Non-pigmented ciliary epithelial cell (primary cell): ENCODE measurements around the gene ADAMTS2.
"Not testable (repeated sequence)": the region's sequence is repeated elsewhere in the genome, so short reads cannot be mapped to it uniquely, and the experiment has no call there.

ENCODE experiments used
- DNase-seq: peaks from one replicate; pipeline ENCODE4 v3.0.0-alpha.2; 2010; ENCODE audit warnings: low read depth

ADAMTS2 gene

GRCh38 chr5:179325296-179326031 lies 19.8 kb downstream of the ADAMTS2 start:
- DNase-seq = no peak

- DNase-seq = no peak
Observed at GRCh38 chr5:179324760-179325295, 20.4 kb downstream of the ADAMTS2 start.

GRCh38 chr5:179324316-179324715 lies 20.9 kb downstream of the ADAMTS2 start:
- DNase-seq = not testable (repeated sequence)

- no peak for DNase-seq
Observed at GRCh38 chr5:179323026-179323870, 22.0 kb downstream of the ADAMTS2 start.

GRCh38 chr5:179322071-179323025 lies 22.9 kb downstream of the ADAMTS2 start:
- DNase-seq = no peak

GRCh38 chr5:179321206-179321987 lies 23.9 kb downstream of the ADAMTS2 start:
- DNase-seq = no peak

GRCh38 chr5:179319741-179320281 lies 25.4 kb downstream of the ADAMTS2 start:
- DNase-seq = no peak

- DNase-seq = no peak
Observed at GRCh38 chr5:179319123-179319522, 26.1 kb downstream of the ADAMTS2 start.

GRCh38 chr5:179318221-179318955 lies 26.9 kb downstream of the ADAMTS2 start:
- no peak for DNase-seq

- no peak for DNase-seq
Observed at GRCh38 chr5:179317411-179318220, 27.6 kb downstream of the ADAMTS2 start.

GRCh38 chr5:179316982-179317381 lies 28.3 kb downstream of the ADAMTS2 start:
- DNase-seq = no peak

- no peak for DNase-seq
Observed at GRCh38 chr5:179316111-179316551, 29.1 kb downstream of the ADAMTS2 start.

GRCh38 chr5:179315356-179315890 lies 29.8 kb downstream of the ADAMTS2 start:
- DNase-seq = no peak

- no peak for DNase-seq
Observed at GRCh38 chr5:179314606-179315355, 30.5 kb downstream of the ADAMTS2 start.

GRCh38 chr5:179313849-179314521 lies 31.3 kb downstream of the ADAMTS2 start:
- peak; percentile 48 for DNase-seq

- DNase-seq = no peak
Observed at GRCh38 chr5:179312557-179313235, 32.6 kb downstream of the ADAMTS2 start.

GRCh38 chr5:179311581-179311980 lies 33.7 kb downstream of the ADAMTS2 start:
- DNase-seq = no peak
